GM12878 (cell line): ENCODE results near the gene MICAL3. TPM values are rescaled to one million over a fixed set of nuclear protein-coding genes. Genes with fewer than 3 reads are reported as not detected.

Source experiments
- ASH2L ChIP-seq: fragments of 300-600, 200-600 bp; sonication (generic); IDR thresholded peaks from 2 replicates; pipeline ENCODE4 v1.6.1; 2017; ENCODE audit warnings: low read depth, mild to moderate bottlenecking, borderline replicate concordance
- CBFB ChIP-seq: IDR thresholded peaks from 2 replicates; pipeline ENCODE4 v1.6.1; 2016; ENCODE audit warnings: antibody characterized with exemption, low read depth
- CHD2 ChIP-seq: IDR thresholded peaks from 2 replicates; pipeline ENCODE4 v1.6.1; 2011; ENCODE audit warnings: low read depth, low read length, improper control_type of control experiment, borderline replicate concordance
- CREB1 ChIP-seq: IDR thresholded peaks from 2 replicates; pipeline ENCODE4 v1.6.1; 2012; ENCODE audit warnings: low read depth, mild to moderate bottlenecking, inconsistent platforms
- DPF2 ChIP-seq: fragments of 450-650 bp; IDR thresholded peaks from 2 replicates; pipeline ENCODE4 v1.6.1; 2017; ENCODE audit warnings: mild to moderate bottlenecking
- FOS ChIP-seq: IDR thresholded peaks from 3 replicates; pipeline ENCODE4 v1.6.1; 2011; ENCODE audit warnings: borderline replicate concordance; ENCODE audit not compliant: insufficient read length; ENCODE audit errors: extremely low read depth
- GABPA ChIP-seq: IDR thresholded peaks from 2 replicates; pipeline ENCODE4 v1.6.1; 2014; ENCODE audit warnings: antibody characterized with exemption, low read depth, mild to moderate bottlenecking, inconsistent platforms
- HDAC2 ChIP-seq: fragments of 200-600 bp; sonication (generic); IDR thresholded peaks from 2 replicates; pipeline ENCODE4 v1.6.1; 2017
- IKZF1 ChIP-seq: fragments of 450-650 bp; conservative IDR thresholded peaks from 2 replicates; pipeline ENCODE4 v1.6.1; 2017; ENCODE audit warnings: antibody characterized with exemption, mild to moderate bottlenecking
- MTA2 ChIP-seq: fragments of 450-650 bp; IDR thresholded peaks from 2 replicates; pipeline ENCODE4 v1.6.1; 2016; ENCODE audit warnings: low read depth, mild to moderate bottlenecking, moderate library complexity
- NFXL1 ChIP-seq: fragments of 450-650 bp; IDR thresholded peaks from 2 replicates; pipeline ENCODE4 v1.6.1; 2017; ENCODE audit warnings: antibody characterized with exemption, mild to moderate bottlenecking, borderline replicate concordance
- PML ChIP-seq: IDR thresholded peaks from 2 replicates; pipeline ENCODE4 v1.6.1; 2012; ENCODE audit warnings: low read length, inconsistent platforms
- POLR2A ChIP-seq: IDR thresholded peaks from 2 replicates; pipeline ENCODE4 v1.6.1; 2011; ENCODE audit warnings: low read depth, mild to moderate bottlenecking, low read length
- POLR2AphosphoS2 ChIP-seq: IDR thresholded peaks from 2 replicates; pipeline ENCODE4 v1.6.1; 2011; ENCODE audit warnings: low read depth, mild to moderate bottlenecking, low read length, improper control_type of control experiment, moderate library complexity
- RFX5 ChIP-seq: IDR thresholded peaks from 2 replicates; pipeline ENCODE4 v1.6.1; 2011; ENCODE audit warnings: low read depth, low read length, improper control_type of control experiment
- RUNX3 ChIP-seq: IDR thresholded peaks from 2 replicates; pipeline ENCODE4 v1.6.1; 2012; ENCODE audit warnings: low read length, inconsistent platforms
- SP1 ChIP-seq: IDR thresholded peaks from one replicate; pipeline ENCODE4 v1.6.1; 2011; ENCODE audit warnings: low read depth, low read length
- SREBF1 ChIP-seq: IDR thresholded peaks from 2 replicates; pipeline ENCODE4 v1.6.1; 2012; ENCODE audit warnings: mild to moderate bottlenecking, low read length
- SUZ12 ChIP-seq: fragments of 200-600 bp; sonication (generic); IDR thresholded peaks from one replicate; pipeline ENCODE4 v1.6.1; 2018; ENCODE audit warnings: antibody characterized with exemption, mild to moderate bottlenecking; ENCODE audit not compliant: unreplicated experiment
- TBL1XR1 ChIP-seq: IDR thresholded peaks from 2 replicates; pipeline ENCODE4 v1.6.1; 2012; ENCODE audit warnings: low read depth, low read length, improper control_type of control experiment
- ZNF274 ChIP-seq: IDR thresholded peaks from one replicate; pipeline ENCODE4 v1.8.0; 2011; ENCODE audit not compliant: insufficient read length, insufficient read depth
- ZSCAN29 ChIP-seq: fragments of 450-650 bp; IDR thresholded peaks from 2 replicates; pipeline ENCODE4 v1.6.1; 2017; ENCODE audit warnings: mild to moderate bottlenecking, moderate library complexity
- polyA plus RNA-seq, 11 experiments: library from polyadenylated mRNA; depleted of rRNA in 4 of 11; unstranded in 6 of 11; stranded (reverse) in 5 of 11; fragments of >200 nt; fragmentation: Nextera tagmentation in 4 of 11; fragmentation: Illumina TruSeq in 1 of 11; extraction: Ambion mirVana in 4 of 11; extraction: Trizol in 1 of 11; gene quantifications; 1 replicate in 1 of 11; 2 replicates in 10 of 11; pipeline versions ENCODE4 v1.2.1 to v1.2.3, GENCODE V29; 2011 to 2016; ENCODE audit warnings: inconsistent platforms in 2 of 11, missing spikeins in 2 of 11, low read depth in 1 of 11
- total RNA-seq, 4 experiments: library from RNA; depleted of rRNA in 3 of 4; stranded (reverse); fragments of >200 nt in 3 of 4; fragmentation: Illumina TruSeq in 1 of 4; extraction: Trizol in 1 of 4; gene quantifications; 2 replicates each; pipeline versions ENCODE4 v1.2.1 to v1.2.3, GENCODE V29; 2013 to 2021
- TF ChIP-seq, protein P1 (sequence below): fragments of 450-650 bp; IDR thresholded peaks from 2 replicates; pipeline ENCODE4 v1.6.1; 2016; ENCODE audit warnings: mild to moderate bottlenecking
- TF ChIP-seq, protein P2 (sequence below): fragments of 450-650 bp; IDR thresholded peaks from 2 replicates; pipeline ENCODE4 v1.6.1; 2017; ENCODE audit warnings: mild to moderate bottlenecking, low read depth, inconsistent platforms; ENCODE audit not compliant: poor library complexity, severe bottlenecking
- TF ChIP-seq, protein P3 (sequence below): IDR thresholded peaks from 2 replicates; pipeline ENCODE4 v1.6.1; 2011; ENCODE audit warnings: low read depth, mild to moderate bottlenecking, low read length, moderate library complexity, borderline replicate concordance; ENCODE audit errors: extremely low read depth
- TF ChIP-seq, protein P4 (sequence below): fragments of 450-650 bp; IDR thresholded peaks from 2 replicates; pipeline ENCODE4 v1.6.1; 2018; ENCODE audit warnings: mild to moderate bottlenecking, low read depth, moderate library complexity; ENCODE audit not compliant: partially characterized antibody

MICAL3 gene
- total and polyA plus RNA-seq, 10 of the 15 experiments (the other 5 are each of a cell fraction or from before 2014, with no cell fraction given) = 2.6 to 92.2 (median 24.0) TPM

DNA sequence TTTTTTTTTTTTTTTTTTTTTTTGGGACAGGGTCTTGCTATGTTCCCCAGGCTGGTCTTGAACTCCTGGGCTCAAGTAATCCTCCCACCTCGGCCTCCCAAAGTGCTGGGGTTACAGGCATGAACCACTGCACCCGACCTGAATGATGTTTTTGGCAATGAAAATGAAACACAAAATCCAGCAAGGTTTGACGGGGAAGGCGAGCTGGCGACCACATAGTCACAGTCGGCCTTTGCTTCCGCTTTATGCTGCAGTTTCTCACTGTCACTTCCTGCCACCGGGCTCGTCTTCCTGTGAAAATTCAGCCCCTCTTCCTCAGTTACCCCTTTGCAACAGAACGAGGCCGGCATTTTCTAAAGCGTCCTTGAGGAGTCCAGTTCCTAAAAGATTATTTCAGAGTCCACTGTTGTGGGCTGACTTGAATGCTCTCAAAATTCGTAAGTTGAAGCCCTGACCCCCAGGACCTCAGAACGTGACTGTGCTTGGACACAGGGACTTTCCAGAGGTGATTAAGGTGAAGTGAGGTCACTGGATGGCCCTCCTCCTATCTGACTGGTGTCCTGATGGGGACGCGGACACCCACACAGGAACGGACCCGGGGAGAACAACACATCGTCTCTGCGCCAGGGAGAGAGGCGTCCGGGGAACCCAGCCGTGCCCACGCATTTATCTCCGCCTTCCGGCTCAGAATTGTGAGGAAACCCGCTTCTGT, 247.2 kb downstream of the MICAL3 start (continued):
- TF ChIP-seq SUZ12 = no peak
- no peak for TF ChIP-seq ZNF274
- TF ChIP-seq CREB1 = peak; percentile 73; the same call in 1 of the 2 replicates
- TF ChIP-seq RUNX3 = peak; percentile 45
- peak; percentile 89 for TF ChIP-seq POLR2A
- 0 out of 2 replicates have a peak, but pooled peaks have one; percentile 40 for TF ChIP-seq CHD2
- no peak for TF ChIP-seq SREBF1
- TF ChIP-seq POLR2AphosphoS2 = peak; percentile 59; the same call in 1 of the 2 replicates
- TF ChIP-seq, protein P1, sequence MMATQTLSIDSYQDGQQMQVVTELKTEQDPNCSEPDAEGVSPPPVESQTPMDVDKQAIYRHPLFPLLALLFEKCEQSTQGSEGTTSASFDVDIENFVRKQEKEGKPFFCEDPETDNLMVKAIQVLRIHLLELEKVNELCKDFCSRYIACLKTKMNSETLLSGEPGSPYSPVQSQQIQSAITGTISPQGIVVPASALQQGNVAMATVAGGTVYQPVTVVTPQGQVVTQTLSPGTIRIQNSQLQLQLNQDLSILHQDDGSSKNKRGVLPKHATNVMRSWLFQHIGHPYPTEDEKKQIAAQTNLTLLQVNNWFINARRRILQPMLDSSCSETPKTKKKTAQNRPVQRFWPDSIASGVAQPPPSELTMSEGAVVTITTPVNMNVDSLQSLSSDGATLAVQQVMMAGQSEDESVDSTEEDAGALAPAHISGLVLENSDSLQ = peak; percentile 37; the same call in 1 of the 2 replicates
- TF ChIP-seq ZSCAN29 = 0 out of 2 replicates have a peak, but pooled peaks have one; percentile 26
- TF ChIP-seq GABPA = peak; percentile 79
- TF ChIP-seq, protein P2, sequence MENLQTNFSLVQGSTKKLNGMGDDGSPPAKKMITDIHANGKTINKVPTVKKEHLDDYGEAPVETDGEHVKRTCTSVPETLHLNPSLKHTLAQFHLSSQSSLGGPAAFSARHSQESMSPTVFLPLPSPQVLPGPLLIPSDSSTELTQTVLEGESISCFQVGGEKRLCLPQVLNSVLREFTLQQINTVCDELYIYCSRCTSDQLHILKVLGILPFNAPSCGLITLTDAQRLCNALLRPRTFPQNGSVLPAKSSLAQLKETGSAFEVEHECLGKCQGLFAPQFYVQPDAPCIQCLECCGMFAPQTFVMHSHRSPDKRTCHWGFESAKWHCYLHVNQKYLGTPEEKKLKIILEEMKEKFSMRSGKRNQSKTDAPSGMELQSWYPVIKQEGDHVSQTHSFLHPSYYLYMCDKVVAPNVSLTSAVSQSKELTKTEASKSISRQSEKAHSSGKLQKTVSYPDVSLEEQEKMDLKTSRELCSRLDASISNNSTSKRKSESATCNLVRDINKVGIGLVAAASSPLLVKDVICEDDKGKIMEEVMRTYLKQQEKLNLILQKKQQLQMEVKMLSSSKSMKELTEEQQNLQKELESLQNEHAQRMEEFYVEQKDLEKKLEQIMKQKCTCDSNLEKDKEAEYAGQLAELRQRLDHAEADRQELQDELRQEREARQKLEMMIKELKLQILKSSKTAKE = peak; percentile 76
- no peak for TF ChIP-seq RFX5
- peak; percentile 50; the same call in 1 of the 2 replicates for TF ChIP-seq MTA2
- TF ChIP-seq, protein P3, sequence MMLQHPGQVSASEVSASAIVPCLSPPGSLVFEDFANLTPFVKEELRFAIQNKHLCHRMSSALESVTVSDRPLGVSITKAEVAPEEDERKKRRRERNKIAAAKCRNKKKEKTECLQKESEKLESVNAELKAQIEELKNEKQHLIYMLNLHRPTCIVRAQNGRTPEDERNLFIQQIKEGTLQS = no peak
- peak; percentile 83 for TF ChIP-seq DPF2
- no peak for TF ChIP-seq HDAC2
- TF ChIP-seq CBFB = peak; percentile 45; the same call in 1 of the 2 replicates
- TF ChIP-seq ASH2L = peak; percentile 75; the same call in 1 of the 2 replicates
- TF ChIP-seq IKZF1 = peak; percentile 95
- TF ChIP-seq FOS = no peak
- peak; percentile 38; the same call in 1 of the 2 replicates for TF ChIP-seq TBL1XR1
- no peak for TF ChIP-seq NFXL1
- TF ChIP-seq PML = peak; percentile 64
- peak; percentile 14 for TF ChIP-seq SP1
- TF ChIP-seq, protein P4, sequence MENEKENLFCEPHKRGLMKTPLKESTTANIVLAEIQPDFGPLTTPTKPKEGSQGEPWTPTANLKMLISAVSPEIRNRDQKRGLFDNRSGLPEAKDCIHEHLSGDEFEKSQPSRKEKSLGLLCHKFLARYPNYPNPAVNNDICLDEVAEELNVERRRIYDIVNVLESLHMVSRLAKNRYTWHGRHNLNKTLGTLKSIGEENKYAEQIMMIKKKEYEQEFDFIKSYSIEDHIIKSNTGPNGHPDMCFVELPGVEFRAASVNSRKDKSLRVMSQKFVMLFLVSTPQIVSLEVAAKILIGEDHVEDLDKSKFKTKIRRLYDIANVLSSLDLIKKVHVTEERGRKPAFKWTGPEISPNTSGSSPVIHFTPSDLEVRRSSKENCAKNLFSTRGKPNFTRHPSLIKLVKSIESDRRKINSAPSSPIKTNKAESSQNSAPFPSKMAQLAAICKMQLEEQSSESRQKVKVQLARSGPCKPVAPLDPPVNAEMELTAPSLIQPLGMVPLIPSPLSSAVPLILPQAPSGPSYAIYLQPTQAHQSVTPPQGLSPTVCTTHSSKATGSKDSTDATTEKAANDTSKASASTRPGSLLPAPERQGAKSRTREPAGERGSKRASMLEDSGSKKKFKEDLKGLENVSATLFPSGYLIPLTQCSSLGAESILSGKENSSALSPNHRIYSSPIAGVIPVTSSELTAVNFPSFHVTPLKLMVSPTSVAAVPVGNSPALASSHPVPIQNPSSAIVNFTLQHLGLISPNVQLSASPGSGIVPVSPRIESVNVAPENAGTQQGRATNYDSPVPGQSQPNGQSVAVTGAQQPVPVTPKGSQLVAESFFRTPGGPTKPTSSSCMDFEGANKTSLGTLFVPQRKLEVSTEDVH = peak; percentile 60
